Tibial nerve (tissue), 4 donors: Measurements from ENCODE around the gene LRIT1. TPM values are rescaled to one million over a fixed set of nuclear protein-coding genes. Genes with fewer than 3 reads are reported as not detected.

Experiments
- DNase-seq, 2 donors: peaks; one replicate each; pipeline ENCODE4 v3.0.0-alpha.2; 2019; ENCODE audit warnings: low spot score in 2 of 2
- H3K27ac ChIP-seq, 4 donors: fragments of 200-600 bp; sonication (generic) in 3 of 4; one replicate each; pipeline ENCODE4 v1.5.1; 2017 to 2019; ENCODE audit warnings: mild to moderate bottlenecking in 1 of 4
- H3K27me3 ChIP-seq, 2 donors: fragments of 200-600 bp; sonication (generic) in 1 of 2; one replicate each; pipeline versions ENCODE4 v1.5.1 to v1.6.0; 2017 to 2019
- H3K36me3 ChIP-seq, 3 donors: fragments of 200-600 bp; sonication (generic); one replicate each; pipeline ENCODE4 v1.5.1; 2018 to 2019
- H3K4me1 ChIP-seq, 4 donors: fragments of 200-600 bp; sonication (generic) in 3 of 4; one replicate each; pipeline ENCODE4 v1.5.1; 2017 to 2019
- H3K4me3 ChIP-seq, 4 donors: fragments of 200-600 bp; sonication (generic) in 3 of 4; one replicate each; pipeline ENCODE4 v1.5.1; 2017 to 2019; ENCODE audit warnings: mild to moderate bottlenecking in 1 of 4, moderate library complexity in 1 of 4
- H3K9me3 ChIP-seq, 4 donors: fragments of 200-600 bp; sonication (generic) in 3 of 4; one replicate each; pipeline ENCODE4 v1.5.1; 2017 to 2019
- CTCF ChIP-seq, 5 experiments: fragments of 200-600 bp in 3 of 5; fragments of 450-650 bp in 2 of 5; sonication (generic) in 3 of 5; IDR thresholded peaks; one replicate each; pipeline ENCODE4 v1.5.1; 2016 to 2019; ENCODE audit warnings: antibody characterized with exemption in 5 of 5, mild to moderate bottlenecking in 3 of 5, moderate library complexity in 2 of 5
- EP300 ChIP-seq, 2 donors: sonication (generic); formaldehyde crosslinking; IDR thresholded peaks; one replicate each; pipeline ENCODE4 v1.6.1; 2017; ENCODE audit warnings: antibody characterized with exemption in 2 of 2, mild to moderate bottlenecking in 1 of 2
- POLR2A ChIP-seq, 2 donors: fragments of 450-650 bp; IDR thresholded peaks; one replicate each; pipeline ENCODE4 v1.6.1; 2017; ENCODE audit warnings: antibody characterized with exemption in 2 of 2, mild to moderate bottlenecking in 2 of 2, moderate library complexity in 2 of 2
- WGBS, 2 donors: methylation state at CpG; one replicate each; pipeline ENCODE4 v1.1.5; 2018; 5-methylcytosine and 5-hydroxymethylcytosine counted together
- total RNA-seq, 4 donors: library from RNA; depleted of rRNA; stranded (reverse); fragments of >200 nt; gene quantifications; one replicate each; pipeline ENCODE4 v1.1.0, GENCODE V29; 2016

Gene LRIT1
- total RNA-seq, 4 donors from 2014 or later, result not detected

- Histone ChIP-seq H3K9me3 (no peaks in the 10 kb centered on the region), H3K36me3 (no peaks in the 10 kb centered on the region), H3K27ac (no peak overlapping the region), H3K27me3 (peaks cover 0 to 9% of the 10 kb centered on the region in 2 donors), H3K4me3 (no peak overlapping the region), H3K4me1 (peaks cover 0 to 6% (median 0%) of the 10 kb centered on the region in 4 donors)
- peak; percentile 87 to 91 (median 87) for TF ChIP-seq CTCF (IDR thresholded peaks at IDR 0.05)
- no peak for TF ChIP-seq EP300 (IDR thresholded peaks at IDR 0.05)
- no peak for TF ChIP-seq POLR2A (IDR thresholded peaks at IDR 0.05)
- WGBS, 2 donors, result 0 to 2% methylated on average over 11 of the region's 11 CpGs
- peak; percentile 54 to 80 for DNase-seq
Measured at GRCh38 chr10:84264611-84265141, 23.3 kb upstream of the LRIT1 start.

DNA sequence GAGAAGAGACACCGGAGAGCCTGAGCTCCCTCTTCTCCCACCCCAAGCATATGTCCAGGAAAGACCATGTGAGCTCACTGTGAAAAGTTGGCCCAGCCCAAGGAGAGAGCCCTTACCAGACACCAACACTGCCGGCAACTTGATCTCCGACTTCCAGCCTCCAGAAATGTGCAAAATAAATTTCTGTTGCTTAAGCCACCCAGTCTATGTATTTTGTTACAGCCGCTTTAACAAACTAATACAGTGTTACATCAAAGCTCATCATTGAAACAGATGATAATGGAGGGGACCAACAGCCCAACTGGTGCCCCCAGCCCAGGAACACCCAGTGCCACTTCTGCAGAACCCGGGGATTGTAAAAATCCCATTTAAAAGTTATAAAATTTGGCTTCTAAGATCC, 22.4 kb upstream of the LRIT1 start:
- 77 to 84% methylated on average over 5 of the region's 5 CpGs for WGBS, 2 donors
- H3K4me3 ChIP-seq, result no peak overlapping the region
- peaks cover 0 to 9% of the 10 kb centered on the region in 2 donors for H3K27me3 ChIP-seq
- H3K9me3 ChIP-seq, result no peaks in the 10 kb centered on the region
- peaks cover 0 to 6% (median 0%) of the 10 kb centered on the region in 4 donors for H3K4me1 ChIP-seq
- no peak for DNase-seq
- TF ChIP-seq CTCF (IDR thresholded peaks at IDR 0.05), result no peak
- TF ChIP-seq POLR2A (IDR thresholded peaks at IDR 0.05), result no peak
- TF ChIP-seq EP300 (IDR thresholded peaks at IDR 0.05), result no peak
- H3K27ac ChIP-seq, result no peak overlapping the region
- no peaks in the 10 kb centered on the region for H3K36me3 ChIP-seq

- peaks cover 0 to 9% of the 10 kb centered on the region in 2 donors for H3K27me3 ChIP-seq
- 73 to 80% methylated on average over 13 of the region's 13 CpGs for WGBS, 2 donors
- DNase-seq, result no peak
Measured at GRCh38 chr10:84262190-84262956, 21.0 kb upstream of the LRIT1 start.

DNA sequence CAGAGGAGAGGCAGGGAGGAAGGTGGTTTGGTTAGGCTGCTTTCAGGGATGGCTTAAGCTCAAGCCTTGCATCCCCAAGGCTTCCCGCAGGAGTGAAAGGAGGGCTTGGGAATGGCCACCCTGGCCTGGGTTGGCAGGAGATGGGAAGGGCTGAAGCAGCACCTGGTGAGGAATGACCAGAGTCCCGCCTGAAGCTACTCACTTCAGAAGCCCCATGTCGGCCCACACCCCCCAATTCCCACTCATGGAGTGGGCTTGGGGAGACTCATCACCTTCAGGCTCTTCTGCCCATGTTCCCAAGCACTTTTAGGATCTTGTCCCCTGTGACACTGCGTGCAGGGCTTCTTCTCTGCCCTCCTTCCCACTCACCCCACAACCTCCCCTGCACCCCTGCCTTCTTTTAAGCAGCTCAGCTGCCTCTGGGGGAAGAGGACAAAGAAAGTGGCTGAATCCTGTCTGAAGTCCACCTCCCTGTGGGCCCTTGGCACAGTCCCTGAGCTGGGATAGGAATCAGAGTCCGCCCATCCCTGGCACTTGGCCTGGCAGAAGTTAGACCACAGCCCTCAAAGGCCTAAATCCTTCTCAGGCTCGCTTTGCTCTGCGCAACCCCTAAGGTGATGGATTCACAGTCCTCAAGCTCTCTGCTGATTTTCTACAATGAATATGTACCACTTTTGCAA, 20.0 kb upstream of the LRIT1 start:
- Histone ChIP-seq H3K4me3 (no peak overlapping the region), H3K36me3 (no peaks in the 10 kb centered on the region), H3K4me1 (peaks cover 0 to 15% (median 0%) of the 10 kb centered on the region in 4 donors), H3K27ac (no peak overlapping the region), H3K27me3 (peaks cover 0 to 9% of the 10 kb centered on the region in 2 donors), H3K9me3 (no peaks in the 10 kb centered on the region)
- 71 to 87% methylated on average over 7 of the region's 7 CpGs for WGBS, 2 donors
- TF ChIP-seq CTCF (IDR thresholded peaks at IDR 0.05), result no peak
- no peak for TF ChIP-seq EP300 (IDR thresholded peaks at IDR 0.05)
- no peak for TF ChIP-seq POLR2A (IDR thresholded peaks at IDR 0.05)
- DNase-seq, result no peak

More at GRCh38 chr10:84262190-84262956, 21.0 kb upstream of the LRIT1 start:
- H3K4me3 ChIP-seq, result no peak overlapping the region
- H3K27ac ChIP-seq, result no peak overlapping the region
- no peaks in the 10 kb centered on the region for H3K9me3 ChIP-seq
- H3K36me3 ChIP-seq, result no peaks in the 10 kb centered on the region
- peaks cover 0 to 6% (median 0%) of the 10 kb centered on the region in 4 donors for H3K4me1 ChIP-seq
- TF ChIP-seq POLR2A (IDR thresholded peaks at IDR 0.05) (no peak), CTCF (IDR thresholded peaks at IDR 0.05) (no peak), EP300 (IDR thresholded peaks at IDR 0.05) (no peak)
